CD8-positive, alpha-beta memory T cell (primary cell): ENCODE results near the gene LRRC43. TPM values are rescaled to one million over a fixed set of nuclear protein-coding genes. Genes with fewer than 3 reads are reported as not detected.

ENCODE experiments used
- CTCF ChIA-PET: fragments of 350-600 bp; sonication (Branson Sonifier 250); formaldehyde crosslinking; loops from one replicate; lab custom pipeline; 2021; ENCODE audit warnings: antibody characterized with exemption; lab: Charles Lee
- POLR2A ChIA-PET: fragments of 350-600 bp; sonication (Branson Sonifier 250); formaldehyde crosslinking; loops from one replicate; lab custom pipeline; 2021; ENCODE audit warnings: antibody characterized with exemption; lab: Charles Lee
- DNase-seq, 5 donors: peaks; one replicate each; pipeline versions ENCODE4 v3.0.0 to v3.0.0-alpha.2; 2020 to 2022; ENCODE audit warnings: mixed read lengths in 1 of 5
- H3K27ac ChIP-seq: one replicate; pipeline ENCODE4 v1.7.0; 2013; ENCODE audit warnings: low read depth, mild to moderate bottlenecking, low read length, moderate library complexity
- H3K27me3 ChIP-seq: 2 replicates; pipeline ENCODE4 v1.7.0; 2013; ENCODE audit warnings: low read length, mild to moderate bottlenecking; ENCODE audit not compliant: insufficient read depth, poor library complexity, severe bottlenecking
- H3K36me3 ChIP-seq: 2 replicates; pipeline ENCODE4 v1.7.0; 2013; ENCODE audit warnings: mild to moderate bottlenecking, low read length, moderate library complexity; ENCODE audit not compliant: insufficient read depth
- H3K4me1 ChIP-seq: 2 replicates; pipeline ENCODE4 v1.7.0; 2013; ENCODE audit warnings: mild to moderate bottlenecking, low read length, moderate library complexity; ENCODE audit not compliant: insufficient read depth
- H3K4me3 ChIP-seq: 2 replicates; pipeline ENCODE4 v1.7.0; 2013; ENCODE audit warnings: mild to moderate bottlenecking, low read length
- H3K9me3 ChIP-seq: 2 replicates; pipeline ENCODE4 v1.7.0; 2013; ENCODE audit warnings: mild to moderate bottlenecking, low read length
- H3K27ac Mint-ChIP-seq, 8 donors: one replicate each; pipeline ENCODE4 v1.8.0; 2020 to 2021; ENCODE audit warnings: mixed read lengths in 8 of 8, mild to moderate bottlenecking in 6 of 8, inconsistent platforms in 3 of 8, moderate library complexity in 3 of 8
- H3K27me3 Mint-ChIP-seq, 2 donors: one replicate each; pipeline ENCODE4 v1.8.0; 2020 to 2021; ENCODE audit warnings: mixed read lengths in 2 of 2, mild to moderate bottlenecking in 1 of 2, moderate library complexity in 1 of 2
- H3K36me3 Mint-ChIP-seq, 3 donors: one replicate each; pipeline ENCODE4 v1.8.0; 2020 to 2021; ENCODE audit warnings: mixed read lengths in 3 of 3, inconsistent platforms in 1 of 3, mild to moderate bottlenecking in 1 of 3
- H3K4me1 Mint-ChIP-seq, 3 donors: one replicate each; pipeline ENCODE4 v1.8.0; 2020 to 2021; ENCODE audit warnings: mixed read lengths in 3 of 3, inconsistent platforms in 1 of 3, mild to moderate bottlenecking in 1 of 3
- H3K4me3 Mint-ChIP-seq, 7 donors: one replicate each; pipeline ENCODE4 v1.8.0; 2020 to 2021; ENCODE audit warnings: mixed read lengths in 7 of 7, mild to moderate bottlenecking in 6 of 7, moderate library complexity in 4 of 7, inconsistent platforms in 2 of 7
- H3K9me3 Mint-ChIP-seq, 5 donors: one replicate each; pipeline ENCODE4 v1.8.0; 2020 to 2022; ENCODE audit warnings: mixed read lengths in 5 of 5, mild to moderate bottlenecking in 3 of 5, moderate library complexity in 2 of 5, inconsistent platforms in 1 of 5
- polyA plus RNA-seq: library from polyadenylated mRNA; unstranded; fragments of 300-500 nt; fragmentation: Illumina TruSeq; gene quantifications from one replicate; pipeline ENCODE4 v1.2.3, GENCODE V29; 2021
- total RNA-seq, 2 experiments: library from RNA; stranded (reverse); gene quantifications; one replicate each; pipeline ENCODE4 v1.2.3, GENCODE V29; 2021

LRRC43 gene, protein sequence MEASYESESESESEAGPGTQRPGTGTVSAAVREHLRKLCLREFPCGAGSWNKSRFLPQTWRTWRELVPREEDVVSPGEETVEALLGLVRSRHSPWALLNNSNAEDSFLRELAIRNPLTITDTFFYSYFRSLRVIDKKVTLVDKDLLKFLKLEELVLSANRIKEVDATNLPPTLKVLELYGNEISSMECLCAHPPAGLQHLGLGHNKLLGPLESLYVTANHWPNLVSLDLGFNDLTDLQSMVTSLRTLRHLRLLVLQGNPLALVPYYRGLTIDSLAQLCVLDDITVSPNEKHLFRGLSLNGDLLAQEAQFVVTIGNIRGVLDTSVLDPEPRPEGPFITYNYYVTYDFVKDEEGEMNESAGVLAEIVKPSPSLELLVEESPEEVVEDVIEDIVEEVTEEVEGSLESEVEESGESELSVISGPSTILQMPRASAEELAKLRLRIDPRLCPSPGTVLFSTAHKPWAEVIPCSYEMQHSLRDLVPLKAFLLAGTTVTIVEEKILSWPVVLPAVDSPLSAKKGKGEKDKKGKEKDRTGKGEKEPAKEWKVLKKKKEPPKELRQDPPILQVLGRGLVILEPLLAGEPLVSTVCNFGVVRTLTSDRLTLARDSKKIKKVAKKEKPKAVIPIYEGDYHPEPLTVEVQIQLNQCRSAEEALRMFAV
- total RNA-seq = under 1 TPM; 0.18 to 0.26 TPM
- 0.25 TPM for polyA plus RNA-seq

DNA sequence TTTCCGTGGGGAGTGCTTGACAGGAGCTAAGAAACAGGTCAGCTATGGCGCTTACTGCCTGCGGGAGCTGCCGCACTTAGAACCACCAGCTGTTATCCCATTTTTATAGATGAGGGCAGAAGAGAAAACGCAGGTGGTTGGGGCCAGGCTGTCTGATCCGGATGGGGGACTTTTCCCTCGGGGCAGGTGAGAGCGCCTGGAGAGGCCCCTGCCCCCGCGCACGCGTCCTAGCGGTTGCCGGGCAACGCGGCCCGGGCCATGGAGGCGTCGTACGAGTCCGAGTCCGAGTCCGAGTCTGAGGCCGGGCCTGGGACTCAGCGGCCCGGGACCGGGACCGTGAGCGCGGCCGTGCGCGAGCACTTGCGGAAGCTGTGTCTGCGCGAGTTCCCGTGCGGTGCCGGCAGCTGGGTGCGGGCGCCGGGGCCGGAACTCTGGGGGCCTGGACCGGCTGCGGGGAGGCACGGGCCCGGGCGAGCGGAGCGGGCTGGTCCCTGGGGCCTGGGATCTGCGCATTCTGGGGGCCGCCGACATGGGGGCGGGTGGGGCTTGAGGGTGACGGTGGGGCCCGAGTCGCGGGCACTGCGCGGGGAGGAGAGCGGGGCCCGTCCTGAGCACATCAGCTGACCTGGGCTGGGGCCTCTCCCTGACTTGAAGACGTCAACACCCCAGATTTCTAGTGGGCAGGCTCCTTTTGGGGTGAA is at the start of gene LRRC43:
TSS of gene LRRC43 (plus strand) at position 237 of the 701 bp plus-strand sequence. CDS start at position 259, 22 bp downstream.
- DNase-seq = peak in 3 of 5 donors; percentile 13 to 31 (median 29)
- peak within 1 kb of the TSS; percentile 45 for H3K4me3 ChIP-seq
- Mint-ChIP-seq H3K4me1 (peaks cover 4 to 12% (median 6%) of the 10 kb centered on the region in 3 donors), H3K4me3 (peak within 1 kb of the TSS; percentile 68 to 84 (median 81)), H3K36me3 (no peaks in the 10 kb centered on the region), H3K27me3 (peaks cover 3 to 8% of the 10 kb centered on the region in 2 donors), H3K27ac (peak within 1 kb of the TSS in 5 of 8 donors; percentile 23 to 74 (median 52)), H3K9me3 (no peaks in the 10 kb centered on the region)
- no peaks in the 10 kb centered on the region for H3K9me3 ChIP-seq
- no peaks in the 10 kb centered on the region for H3K36me3 ChIP-seq
- H3K27ac ChIP-seq = no peak within 1 kb of the TSS
- H3K4me1 ChIP-seq = peaks cover 7% of the 10 kb centered on the region
- no peaks in the 10 kb centered on the region for H3K27me3 ChIP-seq
- POLR2A ChIA-PET = interaction anchor here (0.6 to 0.7 kb wide), 2 partner anchors 37 to 398 kb away, joined by 6 to 8 read pairs; no protein-coding TSS in a partner anchor
- CTCF ChIA-PET = interaction anchor here (0.7 to 1.4 kb wide), 2 partner anchors 8 to 46 kb away, joined by 3 to 5 read pairs; no protein-coding TSS in a partner anchor

DNA sequence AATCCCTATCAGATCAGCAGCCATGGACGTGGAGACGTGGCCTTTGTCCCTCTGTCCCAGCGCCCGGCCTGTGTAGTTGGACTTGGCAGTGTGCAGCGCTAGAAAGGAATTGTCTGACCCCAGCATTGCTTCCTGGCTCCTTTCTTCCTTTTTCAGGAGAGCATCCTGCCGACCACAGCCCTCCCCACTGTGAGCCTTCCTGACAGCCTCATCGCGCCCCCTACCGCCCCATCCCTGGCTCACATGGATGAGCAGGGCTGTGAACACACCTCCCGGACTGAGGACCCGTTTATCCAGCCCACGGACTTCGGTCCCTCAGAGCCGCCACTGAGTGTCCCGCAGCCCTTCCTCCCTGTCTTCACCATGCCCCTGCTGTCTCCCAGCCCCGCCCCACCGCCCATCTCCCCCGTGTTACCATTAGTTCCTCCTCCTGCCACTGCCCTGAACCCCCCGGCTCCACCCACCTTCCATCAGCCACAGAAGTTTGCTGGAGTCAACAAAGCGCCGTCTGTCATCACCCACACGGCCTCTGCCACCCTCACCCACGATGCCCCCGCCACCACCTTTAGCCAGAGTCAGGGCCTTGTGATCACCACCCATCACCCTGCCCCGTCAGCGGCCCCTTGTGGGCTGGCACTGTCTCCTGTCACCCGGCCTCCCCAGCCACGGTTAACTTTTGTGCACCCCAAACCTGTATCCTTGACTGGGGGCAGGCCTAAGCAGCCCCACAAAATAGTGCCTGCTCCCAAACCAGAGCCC is 49.6 kb upstream of the LRRC43 start:
- peaks cover 0 to 77% (median 13%) of the 10 kb centered on the region in 3 donors for H3K36me3 Mint-ChIP-seq
- no peaks in the 10 kb centered on the region for H3K9me3 Mint-ChIP-seq
- H3K36me3 ChIP-seq = peaks cover 23% of the 10 kb centered on the region
- ChIA-PET CTCF (interaction anchor here (1.4 kb wide), 1 partner anchor 34 kb away, joined by 6 read pairs; no protein-coding TSS in a partner anchor), POLR2A (no interaction called here)
- no peaks in the 10 kb centered on the region for H3K27me3 Mint-ChIP-seq
- no peak overlapping the region for H3K4me3 ChIP-seq
- peak overlapping the region in 1 of 7 donors; percentile 18 for H3K4me3 Mint-ChIP-seq
- H3K4me1 Mint-ChIP-seq = peaks cover 0 to 4% (median 0%) of the 10 kb centered on the region in 3 donors
- H3K27ac Mint-ChIP-seq = no peak overlapping the region
- no peak overlapping the region for H3K27ac ChIP-seq
- no peaks in the 10 kb centered on the region for H3K27me3 ChIP-seq
- H3K9me3 ChIP-seq = no peaks in the 10 kb centered on the region
- no peaks in the 10 kb centered on the region for H3K4me1 ChIP-seq
- DNase-seq = peak in 1 of 5 donors; percentile 44

DNA sequence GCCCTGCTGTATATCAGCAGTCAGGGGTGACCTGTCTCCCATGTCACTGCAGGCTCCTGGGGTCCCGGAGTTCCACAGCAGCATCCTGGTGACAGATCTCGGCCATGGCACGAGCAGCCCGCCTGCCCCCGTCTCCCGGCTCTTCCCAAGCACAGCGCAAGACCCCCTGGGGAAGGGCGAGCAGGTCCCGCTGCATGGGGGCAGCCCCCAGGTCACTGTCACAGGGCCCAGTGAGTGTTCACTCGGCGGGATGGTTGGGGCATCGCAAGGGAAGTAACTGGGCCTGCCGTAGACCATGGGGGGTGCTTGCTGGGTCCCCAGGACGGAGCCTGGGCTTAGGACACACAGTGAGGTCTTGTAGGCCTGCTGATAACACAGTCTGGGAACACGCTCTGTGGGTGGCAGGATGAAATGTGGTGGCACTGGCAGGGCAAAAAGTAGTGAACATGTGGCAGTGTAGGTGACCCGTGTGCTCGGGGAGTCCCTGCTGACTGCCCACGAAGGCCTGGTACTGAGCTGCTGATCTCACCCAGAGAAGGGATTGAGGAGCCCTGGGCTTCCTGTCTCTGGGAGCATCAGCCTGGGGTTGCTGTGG is 47.4 kb upstream of the LRRC43 start:
- peak overlapping the region in 1 of 8 donors; percentile 32 for H3K27ac Mint-ChIP-seq
- POLR2A ChIA-PET = no interaction called here
- H3K27me3 Mint-ChIP-seq = no peaks in the 10 kb centered on the region

DNA sequence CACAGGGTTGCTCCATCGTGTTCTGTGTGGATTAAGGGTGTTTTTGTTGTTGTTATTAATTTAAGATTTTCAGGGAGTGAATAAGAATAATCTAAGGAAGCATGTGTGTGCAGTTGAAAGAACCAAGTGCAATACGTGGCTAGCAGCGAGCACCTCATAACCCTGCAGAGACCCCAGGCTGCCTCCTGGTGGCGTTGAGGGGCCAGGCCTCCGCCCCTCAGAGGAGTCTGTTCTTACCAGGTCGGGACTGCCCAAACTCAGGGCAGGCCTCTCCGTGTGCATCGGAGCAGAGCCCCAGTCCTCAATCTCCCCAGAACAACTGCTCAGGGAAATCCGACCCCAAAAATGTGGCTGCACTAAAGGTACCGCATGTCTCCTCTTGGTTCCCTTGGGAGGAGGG is 45.7 kb upstream of the LRRC43 start:
- H3K4me1 Mint-ChIP-seq = no peaks in the 10 kb centered on the region
- Histone ChIP-seq H3K36me3 (peaks cover 15% of the 10 kb centered on the region), H3K27ac (no peak overlapping the region), H3K4me3 (no peak overlapping the region), H3K9me3 (no peaks in the 10 kb centered on the region), H3K4me1 (no peaks in the 10 kb centered on the region), H3K27me3 (no peaks in the 10 kb centered on the region)
- H3K4me3 Mint-ChIP-seq = no peak overlapping the region
- peaks cover 0 to 72% (median 9%) of the 10 kb centered on the region in 3 donors for H3K36me3 Mint-ChIP-seq
- no peak for DNase-seq
- no peak overlapping the region for H3K27ac Mint-ChIP-seq
- POLR2A ChIA-PET = no interaction called here
- CTCF ChIA-PET = interaction anchor here (0.6 to 1.2 kb wide), 2 partner anchors 14 to 45 kb away, joined by 3 read pairs; no protein-coding TSS in a partner anchor
- H3K27me3 Mint-ChIP-seq = no peaks in the 10 kb centered on the region
- no peaks in the 10 kb centered on the region for H3K9me3 Mint-ChIP-seq

More for the DNA sequence above, 47.4 kb upstream of the LRRC43 start:
- Mint-ChIP-seq H3K36me3 (peaks cover 0 to 72% (median 12%) of the 10 kb centered on the region in 3 donors), H3K9me3 (no peaks in the 10 kb centered on the region), H3K4me3 (no peak overlapping the region), H3K4me1 (peaks cover 0 to 4% (median 0%) of the 10 kb centered on the region in 3 donors)
- Histone ChIP-seq H3K4me3 (no peak overlapping the region), H3K27me3 (no peaks in the 10 kb centered on the region), H3K9me3 (no peaks in the 10 kb centered on the region), H3K27ac (no peak overlapping the region), H3K4me1 (no peaks in the 10 kb centered on the region), H3K36me3 (peaks cover 7% of the 10 kb centered on the region)
- CTCF ChIA-PET = no interaction called here
- DNase-seq = no peak

DNA sequence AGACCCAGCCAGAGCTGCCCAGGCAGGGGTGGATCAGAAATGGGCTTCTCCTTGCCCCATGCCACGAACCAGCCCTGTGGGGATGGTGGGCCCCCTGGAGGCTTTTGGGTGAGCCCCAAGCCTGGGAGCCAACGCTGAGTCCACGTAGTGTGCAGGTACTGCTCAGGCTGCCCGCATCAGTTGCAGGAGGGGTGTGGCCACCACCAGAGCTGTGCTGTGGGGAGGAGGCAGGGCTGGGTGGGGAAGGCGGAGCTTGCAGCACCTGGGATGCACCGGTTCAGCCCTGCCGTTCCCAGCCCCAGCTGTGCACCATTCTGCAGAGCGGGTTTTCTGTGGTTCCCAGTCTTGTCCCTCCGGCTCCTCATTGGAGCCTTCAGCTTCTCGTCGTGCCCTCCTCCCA is 45.2 kb upstream of the LRRC43 start:
- Mint-ChIP-seq H3K4me3 (no peak overlapping the region), H3K36me3 (peaks cover 0 to 72% (median 9%) of the 10 kb centered on the region in 3 donors), H3K9me3 (no peaks in the 10 kb centered on the region), H3K4me1 (no peaks in the 10 kb centered on the region), H3K27ac (no peak overlapping the region), H3K27me3 (no peaks in the 10 kb centered on the region)
- Histone ChIP-seq H3K36me3 (peaks cover 19% of the 10 kb centered on the region), H3K9me3 (no peaks in the 10 kb centered on the region), H3K4me1 (no peaks in the 10 kb centered on the region), H3K27me3 (no peaks in the 10 kb centered on the region), H3K4me3 (no peak overlapping the region), H3K27ac (no peak overlapping the region)
- CTCF ChIA-PET = interaction anchor here (0.6 to 1.2 kb wide), 2 partner anchors 15 to 45 kb away, joined by 3 read pairs; no protein-coding TSS in a partner anchor
- DNase-seq = no peak
- POLR2A ChIA-PET = interaction anchor here (0.5 kb wide), 1 partner anchor 129 kb away, joined by 3 read pairs; no protein-coding TSS in a partner anchor

DNA sequence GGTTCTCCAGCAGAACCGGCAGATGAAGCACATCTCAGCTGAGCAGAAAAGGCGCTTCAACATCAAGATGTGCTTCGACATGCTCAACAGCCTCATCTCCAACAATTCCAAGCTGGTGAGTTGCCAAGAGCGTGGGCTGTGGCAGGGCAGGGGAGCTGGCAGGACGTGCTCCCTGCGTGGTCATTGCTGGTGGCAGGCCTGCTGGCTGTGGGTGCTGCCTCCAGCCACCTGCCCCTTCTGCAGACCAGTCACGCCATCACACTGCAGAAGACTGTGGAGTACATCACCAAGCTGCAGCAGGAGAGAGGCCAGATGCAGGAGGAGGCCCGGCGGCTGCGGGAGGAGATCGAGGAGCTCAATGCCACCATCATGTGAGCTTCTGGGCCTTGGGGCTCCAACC is 44.7 kb upstream of the LRRC43 start:
- POLR2A ChIA-PET = interaction anchor here (0.5 kb wide), 1 partner anchor 129 kb away, joined by 3 read pairs; no protein-coding TSS in a partner anchor
- Mint-ChIP-seq H3K27ac (no peak overlapping the region), H3K27me3 (no peaks in the 10 kb centered on the region), H3K9me3 (no peaks in the 10 kb centered on the region), H3K36me3 (peaks cover 0 to 71% (median 9%) of the 10 kb centered on the region in 3 donors), H3K4me1 (no peaks in the 10 kb centered on the region), H3K4me3 (no peak overlapping the region)
- DNase-seq = no peak
- peaks cover 19% of the 10 kb centered on the region for H3K36me3 ChIP-seq
- H3K27me3 ChIP-seq = no peaks in the 10 kb centered on the region
- no peak overlapping the region for H3K4me3 ChIP-seq
- H3K4me1 ChIP-seq = no peaks in the 10 kb centered on the region
- no peaks in the 10 kb centered on the region for H3K9me3 ChIP-seq
- CTCF ChIA-PET = interaction anchor here (1.2 kb wide), 1 partner anchor 15 kb away, joined by 3 read pairs; no protein-coding TSS in a partner anchor
- H3K27ac ChIP-seq = no peak overlapping the region

DNA sequence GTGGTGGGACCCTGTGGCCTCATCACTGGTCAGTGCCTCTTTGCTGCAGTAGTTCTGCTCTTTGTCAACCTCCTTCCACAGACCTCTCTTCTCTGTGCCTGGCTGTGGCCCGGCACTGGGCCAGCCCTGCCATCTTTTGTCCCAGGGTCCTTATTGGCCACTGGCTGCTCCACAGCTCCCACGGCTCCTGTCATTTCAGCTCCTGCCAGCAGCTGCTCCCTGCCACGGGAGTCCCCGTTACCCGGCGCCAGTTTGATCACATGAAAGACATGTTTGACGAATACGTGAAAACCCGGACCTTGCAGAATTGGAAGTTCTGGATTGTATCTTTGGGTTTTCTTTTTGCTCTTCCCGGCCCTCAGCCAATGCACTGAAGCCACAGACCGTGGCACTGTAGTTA is 44.3 kb upstream of the LRRC43 start:
- DNase-seq = no peak
- Histone ChIP-seq H3K4me1 (no peaks in the 10 kb centered on the region), H3K4me3 (no peak overlapping the region), H3K36me3 (peaks cover 19% of the 10 kb centered on the region), H3K27me3 (no peaks in the 10 kb centered on the region), H3K9me3 (no peaks in the 10 kb centered on the region), H3K27ac (no peak overlapping the region)
- ChIA-PET CTCF (interaction anchor here (1.0 kb wide), 1 partner anchor 32 kb away, joined by 5 read pairs; no protein-coding TSS in a partner anchor), POLR2A (no interaction called here)
- no peaks in the 10 kb centered on the region for H3K9me3 Mint-ChIP-seq
- no peaks in the 10 kb centered on the region for H3K27me3 Mint-ChIP-seq
- H3K4me1 Mint-ChIP-seq = no peaks in the 10 kb centered on the region
- H3K4me3 Mint-ChIP-seq = no peak overlapping the region
- H3K27ac Mint-ChIP-seq = peak overlapping the region in 1 of 8 donors; percentile 33
- peaks cover under 1 to 71% (median 10%) of the 10 kb centered on the region in 3 donors for H3K36me3 Mint-ChIP-seq
